HG03108 (cell line): ENCODE data around the gene LMX1B.
"Not testable (repeated sequence)": the region's sequence is repeated elsewhere in the genome, so short reads cannot be mapped to it uniquely, and the experiment has no call there.

Experiments
- ATAC-seq: cut with Tn5 transposase; IDR thresholded peaks from one replicate; pipeline ENCODE4 v1.9.1; 2021; ENCODE audit warnings: moderate library complexity; ENCODE audit not compliant: unreplicated experiment

The LMX1B gene

GRCh38 chr9:126652140-126652582 lies 38.4 kb downstream of the LMX1B start:
- no peak for ATAC-seq

- ATAC-seq = no peak
Observed at GRCh38 chr9:126654124-126654523, 40.4 kb downstream of the LMX1B start.

GRCh38 chr9:126656214-126656613 lies 42.5 kb downstream of the LMX1B start:
- not testable (repeated sequence) for ATAC-seq

DNA sequence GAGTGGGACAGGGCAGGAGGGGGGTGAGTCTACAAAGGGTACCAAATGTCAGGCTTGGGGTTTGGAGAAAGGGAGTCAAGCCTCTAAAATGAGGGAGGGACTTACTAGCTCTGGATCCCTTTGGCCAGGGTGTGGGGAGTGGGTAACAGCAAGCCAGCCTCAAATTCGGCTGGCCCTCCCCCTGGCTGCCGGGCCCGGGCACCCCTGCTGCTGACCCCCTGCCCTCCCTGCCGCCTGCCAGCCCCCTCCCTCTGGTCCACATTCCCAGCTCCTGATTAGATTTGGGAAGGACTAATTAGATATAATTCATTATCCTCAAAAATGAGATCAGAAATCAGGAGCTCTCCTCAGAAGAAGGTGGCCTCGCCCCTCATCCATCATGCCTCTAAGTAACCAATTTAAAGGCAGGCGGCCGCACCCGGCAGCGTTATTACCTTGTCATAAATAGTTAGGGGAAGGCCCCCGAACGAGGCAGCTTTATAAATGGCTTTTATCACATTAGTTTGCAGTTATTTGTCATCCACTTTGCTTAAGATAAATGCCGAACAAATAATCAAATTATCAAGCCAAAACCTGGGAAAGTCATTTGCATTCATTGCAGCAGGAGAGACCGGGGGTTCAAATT lies 44.6 kb downstream of the LMX1B start:
- ATAC-seq = no peak

GRCh38 chr9:126658956-126659555 lies 45.3 kb downstream of the LMX1B start:
- no peak for ATAC-seq

DNA sequence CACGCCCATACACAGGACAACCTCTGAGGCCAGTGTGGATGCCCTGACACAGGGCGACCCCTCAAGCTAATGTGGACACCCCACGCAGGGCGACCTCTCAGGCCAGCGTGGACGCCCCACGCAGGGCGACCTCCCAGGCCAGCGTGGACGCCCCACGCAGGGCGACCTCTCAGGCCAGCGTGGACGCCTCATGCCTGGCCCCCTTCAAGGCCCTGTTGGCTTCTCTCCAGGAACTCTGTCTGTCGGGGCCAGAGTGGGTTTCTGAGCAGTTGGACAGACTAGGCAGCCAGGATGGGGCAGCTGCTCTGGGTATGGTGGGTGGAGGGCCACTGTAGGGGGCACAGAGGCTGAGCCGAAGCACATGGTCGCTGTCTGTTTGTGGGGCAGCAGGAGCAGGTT lies 47.4 kb downstream of the LMX1B start:
- ATAC-seq = no peak

DNA sequence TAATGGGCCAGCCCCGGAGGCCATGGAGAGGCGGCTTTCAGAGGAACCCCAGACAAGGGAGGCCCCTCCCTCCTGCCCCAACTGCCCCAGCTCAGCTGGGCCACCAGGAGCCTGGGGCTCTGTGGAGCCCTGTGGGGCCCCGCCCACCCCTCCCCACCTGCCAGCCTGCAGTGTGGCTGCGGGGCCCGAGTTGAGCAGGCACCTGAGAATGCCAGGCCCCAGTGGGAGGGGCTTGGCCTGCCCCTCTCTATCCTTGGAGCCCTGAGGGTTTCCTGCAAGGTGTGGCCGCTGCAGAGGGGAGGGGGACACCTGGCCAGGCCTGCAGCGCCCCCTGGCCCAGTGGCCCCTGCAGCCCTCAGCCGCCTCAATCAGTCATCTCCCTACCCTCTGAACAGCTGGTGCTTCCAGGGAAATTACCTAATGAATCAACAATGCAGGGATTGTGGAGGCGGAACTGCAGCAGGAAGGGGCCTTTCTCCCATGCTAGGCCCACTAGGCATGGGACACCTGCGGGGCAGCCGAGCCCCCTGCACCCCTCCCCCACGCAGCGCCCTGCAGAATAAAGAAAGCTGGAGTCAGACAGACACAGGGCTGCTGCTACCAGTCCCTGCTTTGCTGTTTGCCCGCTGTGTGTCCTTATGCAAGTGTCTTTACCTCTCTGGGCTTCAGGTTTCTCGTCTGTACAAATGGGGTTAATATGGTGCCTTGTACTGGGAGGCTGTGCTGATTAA lies 48.0 kb downstream of the LMX1B start:
- no peak for ATAC-seq

DNA sequence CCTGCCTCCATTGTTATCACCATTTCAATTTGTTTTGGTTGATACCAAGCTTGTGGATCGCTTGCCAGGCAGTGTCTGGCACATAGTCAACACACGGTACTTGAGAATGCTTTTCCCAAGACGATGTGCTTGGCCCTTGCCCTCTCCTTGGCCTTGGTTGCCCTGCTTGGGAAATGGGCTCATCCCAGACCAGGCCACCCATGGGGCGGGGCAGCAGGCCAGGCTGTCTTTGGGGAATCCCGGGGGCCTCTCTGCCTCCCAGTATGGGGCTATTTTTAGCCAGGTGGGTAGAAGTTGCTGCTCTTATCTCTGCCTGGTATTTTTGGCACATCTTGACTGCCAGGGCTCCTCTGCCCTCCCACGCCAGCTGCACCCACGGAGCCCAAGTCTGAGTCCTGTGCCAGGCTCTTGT lies 49.9 kb downstream of the LMX1B start:
- ATAC-seq = no peak

DNA sequence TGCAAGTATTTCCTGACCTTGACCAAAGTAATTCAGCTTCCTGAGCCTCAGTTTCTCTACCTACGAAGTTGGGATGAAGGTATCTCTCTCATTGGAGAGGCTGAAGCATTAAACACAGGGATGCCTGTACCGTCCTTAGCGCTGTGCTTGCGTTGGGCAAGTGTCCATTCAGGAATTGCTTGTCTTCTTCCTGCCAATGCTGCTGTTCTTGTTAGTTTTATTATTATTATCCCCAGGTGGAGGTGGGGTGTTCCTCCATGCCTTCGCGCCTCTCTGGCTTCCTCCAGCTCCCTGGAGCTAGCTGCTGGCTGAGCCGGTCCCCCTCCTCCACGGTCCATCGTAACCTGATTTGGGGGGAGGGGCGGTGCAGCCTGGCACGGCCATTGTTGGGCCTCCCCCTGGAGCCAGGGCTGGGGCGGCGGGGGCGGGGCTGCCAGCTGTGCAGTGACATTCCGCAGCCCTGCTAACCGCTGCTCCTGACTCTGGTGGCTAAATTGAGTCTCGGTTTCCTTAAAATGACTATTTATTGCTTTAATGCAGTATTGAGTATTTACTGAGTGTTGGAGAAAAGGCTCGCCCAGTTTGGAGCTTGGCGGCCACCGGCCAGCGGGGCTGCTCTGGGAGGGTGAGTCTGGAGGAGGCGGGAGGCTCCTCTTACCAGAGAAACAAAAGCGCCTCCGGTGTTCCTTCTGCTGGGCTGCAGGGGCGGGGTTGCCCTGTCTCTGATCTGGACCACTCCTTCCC lies 51.3 kb downstream of the LMX1B start:
- no peak for ATAC-seq

- ATAC-seq = no peak
Observed at GRCh38 chr9:126665644-126666035, 51.9 kb downstream of the LMX1B start.

DNA sequence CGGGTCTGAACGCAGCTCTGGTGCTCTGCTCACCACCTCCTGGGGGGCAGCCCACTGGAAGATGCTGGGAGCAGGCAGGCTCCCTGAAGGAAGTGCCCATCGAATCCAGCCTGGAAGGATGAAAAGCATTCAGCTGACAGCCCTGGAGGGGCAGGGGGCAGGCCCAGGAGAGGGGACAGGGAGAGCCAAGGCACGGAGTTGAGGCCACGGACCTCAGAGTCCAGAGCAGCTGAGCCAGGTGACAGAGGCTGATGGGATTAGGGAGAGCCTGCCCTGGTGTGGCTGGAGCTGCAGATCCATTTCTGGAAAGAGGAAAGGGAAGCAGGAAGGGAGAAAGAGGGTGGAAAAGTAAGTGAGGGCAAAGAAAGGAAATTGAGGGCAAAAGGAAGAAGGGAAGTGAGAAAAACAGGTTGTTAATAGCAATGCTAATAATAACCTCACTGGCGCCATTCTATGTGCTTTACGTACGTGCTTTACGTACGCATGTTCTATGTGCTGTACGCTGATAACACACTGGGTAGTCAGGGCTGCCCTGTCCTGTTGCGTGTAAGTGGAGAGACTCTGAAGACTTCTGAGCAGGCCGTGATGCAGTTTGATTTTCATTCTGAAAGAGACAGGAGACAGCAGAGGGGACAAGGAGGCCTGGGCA lies 52.6 kb downstream of the LMX1B start:
- no peak for ATAC-seq

DNA sequence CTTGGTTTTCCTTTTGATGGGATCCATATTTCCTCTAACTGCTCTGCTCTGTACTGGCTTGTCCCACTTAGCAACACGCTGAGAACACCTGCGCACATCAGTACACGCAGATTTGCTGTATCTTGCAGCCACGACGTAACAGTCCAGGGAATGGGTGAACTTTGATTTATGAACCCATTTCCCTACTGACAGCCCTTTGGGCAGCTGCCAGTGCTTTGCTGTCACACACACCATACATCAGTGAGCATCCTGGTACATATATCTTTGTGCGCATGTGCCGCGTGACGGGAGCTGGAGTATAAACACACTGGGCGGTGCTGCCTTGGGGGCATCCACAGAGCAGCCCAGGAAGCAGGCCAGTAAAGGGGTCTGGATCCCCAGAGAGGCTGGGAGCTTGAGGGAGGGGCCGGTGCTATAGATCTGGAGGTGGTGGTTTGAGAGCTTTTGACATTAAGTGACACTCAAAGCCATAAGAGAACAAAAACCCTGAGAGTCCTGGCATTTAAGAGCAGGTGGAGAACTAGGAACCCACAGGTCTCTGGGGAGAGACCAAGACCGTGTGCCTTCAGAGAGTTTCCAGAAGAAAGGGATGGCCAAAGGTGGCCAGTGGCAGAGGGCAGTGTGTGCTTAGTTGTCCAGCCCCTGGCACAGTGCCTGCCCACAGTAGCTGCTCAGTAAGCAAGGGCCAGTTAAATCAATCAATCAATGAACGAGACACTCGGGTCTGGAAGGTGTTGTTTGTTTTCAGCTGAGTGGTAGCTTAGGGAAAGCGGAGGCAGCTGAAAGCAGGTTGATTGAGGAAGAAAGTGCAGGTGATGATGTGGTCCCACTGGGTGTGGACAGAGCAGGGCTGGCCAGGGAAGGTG lies 53.7 kb downstream of the LMX1B start:
- no peak for ATAC-seq

- ATAC-seq = no peak
Observed at GRCh38 chr9:126668058-126668457, 54.3 kb downstream of the LMX1B start.

DNA sequence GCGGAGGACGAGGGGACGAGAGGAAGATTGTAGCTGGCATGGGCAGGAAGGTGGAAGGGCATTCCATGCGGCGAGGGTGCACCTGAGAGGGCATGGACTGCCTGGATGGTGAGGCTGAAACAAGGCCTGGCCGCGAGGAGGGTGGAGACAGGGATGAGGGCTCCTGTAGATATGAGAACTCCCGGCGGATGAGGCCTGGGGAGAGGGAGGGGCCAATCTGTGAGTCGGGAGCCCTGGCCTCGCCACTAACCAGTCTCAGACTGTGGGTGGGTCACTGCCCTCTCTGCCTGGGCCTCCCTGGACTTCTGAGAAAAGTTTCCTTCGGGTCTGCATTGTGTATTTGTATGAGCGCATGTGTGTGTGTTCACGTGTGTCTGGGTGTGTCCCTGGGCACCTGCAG lies 55.4 kb downstream of the LMX1B start:
- no peak for ATAC-seq

GRCh38 chr9:126670270-126670669 lies 56.5 kb downstream of the LMX1B start:
- ATAC-seq = no peak

DNA sequence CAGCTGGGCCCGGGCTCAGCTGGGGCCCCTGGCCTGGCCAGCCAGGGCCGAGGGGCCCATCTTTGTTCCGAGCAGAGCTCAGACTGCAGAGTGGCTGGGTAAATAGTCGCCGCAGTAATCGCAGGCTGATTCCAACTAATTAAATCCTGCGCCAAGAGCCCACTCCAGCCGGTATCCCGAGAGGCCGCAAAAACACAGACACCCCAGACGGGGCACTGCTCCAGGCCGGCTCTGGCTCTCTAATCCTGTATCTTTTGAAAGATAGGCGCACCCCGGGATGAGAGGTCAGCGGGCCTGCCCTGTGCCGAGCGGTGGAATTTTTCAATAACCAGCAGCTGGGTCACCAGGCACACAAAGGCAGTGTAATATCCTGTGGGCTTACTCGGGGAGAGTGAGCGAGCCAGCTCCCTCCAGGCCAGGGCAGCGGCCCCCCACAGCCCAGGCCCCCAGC lies 57.7 kb downstream of the LMX1B start:
- ATAC-seq = no peak

DNA sequence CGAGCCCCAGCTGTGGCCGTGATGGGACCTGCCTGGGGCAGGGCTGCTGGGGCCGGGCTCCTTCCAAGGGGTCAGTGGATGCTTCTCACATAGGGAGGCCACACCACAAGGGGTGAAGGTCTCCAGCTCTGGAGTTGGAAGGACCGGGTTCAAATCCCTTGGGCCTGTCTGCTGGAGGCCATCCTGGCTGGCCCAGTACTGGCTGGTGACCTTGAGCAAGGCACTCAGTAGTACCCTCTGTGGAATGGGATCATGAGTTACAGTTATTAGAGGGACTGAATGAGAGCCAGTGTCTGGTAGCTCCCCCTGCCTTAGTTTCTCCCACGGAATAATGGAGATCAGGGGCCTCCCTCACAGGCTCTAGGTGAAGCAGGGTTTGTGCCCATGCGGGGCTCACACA lies 58.3 kb downstream of the LMX1B start:
- no peak for ATAC-seq

DNA sequence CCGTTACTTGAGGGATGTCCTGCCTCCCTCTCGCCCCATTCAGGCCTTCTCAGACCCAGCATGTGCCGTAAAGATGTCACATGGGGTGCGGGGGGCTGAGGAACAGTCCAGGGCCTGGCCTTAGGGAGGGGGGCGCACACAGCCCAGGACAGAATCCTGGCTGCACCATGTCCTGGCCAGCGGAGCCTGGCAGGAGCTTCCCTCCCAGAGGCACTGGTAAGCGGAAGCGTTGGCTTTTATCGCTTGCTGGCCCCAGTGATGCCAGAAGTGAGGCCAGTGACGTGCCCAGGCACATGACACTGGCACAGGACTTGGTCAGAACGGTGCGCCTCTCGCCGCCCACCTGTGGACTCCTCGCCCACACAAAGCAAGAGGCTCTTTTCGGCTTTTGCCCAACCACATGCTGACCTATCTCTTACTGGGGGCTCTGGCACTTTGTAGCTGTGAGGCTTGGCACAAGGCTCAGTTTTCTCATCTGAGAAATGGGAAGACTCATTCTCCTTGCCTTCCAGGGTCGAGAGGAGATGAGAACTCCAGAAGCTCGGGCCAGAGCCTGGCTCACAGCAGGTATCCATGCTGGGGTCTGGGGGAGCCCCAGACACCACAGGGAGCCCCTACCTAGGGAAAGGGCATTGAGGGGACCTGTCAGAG lies 59.0 kb downstream of the LMX1B start:
- no peak for ATAC-seq

DNA sequence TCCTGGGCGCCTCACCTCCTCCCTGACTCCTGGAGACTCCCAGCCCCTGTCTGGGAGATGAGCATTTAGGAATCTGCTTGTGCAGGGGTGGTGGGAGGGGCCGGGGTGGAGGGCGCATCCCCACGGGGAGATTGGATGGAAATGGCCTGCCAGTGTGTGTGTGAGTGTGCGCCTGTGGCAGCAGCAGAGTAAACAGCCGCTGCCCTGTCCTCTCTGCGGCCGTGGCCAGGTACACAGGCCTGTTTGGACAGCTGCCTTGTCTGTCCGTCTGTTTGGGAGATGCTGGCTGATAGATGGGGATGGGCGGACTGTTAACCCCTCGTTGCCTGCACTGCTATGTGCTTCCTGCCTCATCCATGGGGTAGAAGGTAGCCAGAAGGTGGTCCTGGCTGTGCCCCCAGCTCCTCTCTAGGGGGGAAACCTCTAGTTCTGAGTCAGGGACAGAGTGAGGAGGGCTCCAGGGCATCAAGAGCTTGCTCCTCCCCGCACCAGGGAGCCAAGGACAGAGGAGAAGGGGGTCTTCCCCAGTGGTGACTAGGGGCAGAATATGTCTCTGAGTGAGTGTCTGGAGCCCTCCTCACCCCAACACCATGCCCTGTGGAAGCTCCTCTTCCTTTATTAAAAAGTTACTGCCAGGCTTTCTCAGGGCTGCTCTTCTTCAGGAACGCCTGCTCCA lies 60.1 kb downstream of the LMX1B start:
- no peak for ATAC-seq
